ENCODE results near the gene NELL1. TPM values are rescaled to one million over a fixed set of nuclear protein-coding genes. Genes with fewer than 3 reads are reported as not detected.
A peak's percentile ranks its signal among the peaks of the same experiment; 100 is the strongest.

The NELL1 gene
- total and polyA plus RNA-seq, 7 experiments from 2014 or later = not detected

DNA sequence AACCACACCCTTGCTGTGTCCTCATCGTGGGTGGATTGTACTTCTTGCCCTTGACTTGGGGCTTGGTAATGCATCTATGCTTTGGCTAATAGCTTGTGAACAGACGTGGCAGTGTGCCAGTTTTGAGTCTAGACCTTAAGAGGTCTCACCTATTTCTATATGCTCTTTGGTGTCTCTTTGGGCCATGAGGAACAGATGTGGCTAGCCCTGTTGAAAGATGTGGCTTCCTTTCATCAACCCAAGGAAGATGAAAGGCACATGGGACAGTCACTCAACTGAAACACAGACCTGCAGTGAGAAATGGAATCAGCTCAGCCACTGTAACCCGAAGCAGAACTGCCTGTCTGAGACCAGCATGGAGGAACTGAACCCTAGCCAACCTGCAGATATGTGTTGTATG lies 7.9 kb upstream of the NELL1 start:
- Mint-ChIP-seq H3K9me3 (peaks cover 2 to 17% (median 9%) of the 10 kb centered on the region in 11 donors), H3K4me1 (no peaks in the 10 kb centered on the region), H3K36me3 (peaks cover 0 to 10% (median 0%) of the 10 kb centered on the region in 5 donors), H3K27me3 (peaks cover 17 to 51% (median 20%) of the 10 kb centered on the region in 5 donors), H3K27ac (no peak overlapping the region), H3K4me3 (no peak overlapping the region)
- POLR2A ChIA-PET = no interaction called here
- H3K27me3 ChIP-seq (ENCODE audit: control insufficient read depth in 2 of 2, insufficient read depth in 2 of 2, low read length in 2 of 2) = peaks cover 0 to 3% of the 10 kb centered on the region in 2 donors
- CTCF ChIA-PET = no interaction called here
- intact Hi-C loops (cut with micrococcal nuclease) = no loop called here
- no peak for ATAC-seq
- DNase-seq = no peak
- H3K4me3 ChIP-seq (ENCODE audit: low read length) = no peak overlapping the region
- H3K9me3 ChIP-seq (ENCODE audit: control insufficient read depth in 2 of 3, low read length in 3 of 3) = no peaks in the 10 kb centered on the region
- no peak overlapping the region for H3K27ac ChIP-seq (ENCODE audit: low read depth, low read length)
- H3K4me1 ChIP-seq (ENCODE audit: control insufficient read depth in 2 of 2, insufficient read depth in 2 of 2, low read length in 2 of 2) = no peaks in the 10 kb centered on the region
- H3K36me3 ChIP-seq (ENCODE audit: control insufficient read depth in 2 of 3, insufficient read depth in 3 of 3, low read length in 3 of 3) = no peaks in the 10 kb centered on the region

DNA sequence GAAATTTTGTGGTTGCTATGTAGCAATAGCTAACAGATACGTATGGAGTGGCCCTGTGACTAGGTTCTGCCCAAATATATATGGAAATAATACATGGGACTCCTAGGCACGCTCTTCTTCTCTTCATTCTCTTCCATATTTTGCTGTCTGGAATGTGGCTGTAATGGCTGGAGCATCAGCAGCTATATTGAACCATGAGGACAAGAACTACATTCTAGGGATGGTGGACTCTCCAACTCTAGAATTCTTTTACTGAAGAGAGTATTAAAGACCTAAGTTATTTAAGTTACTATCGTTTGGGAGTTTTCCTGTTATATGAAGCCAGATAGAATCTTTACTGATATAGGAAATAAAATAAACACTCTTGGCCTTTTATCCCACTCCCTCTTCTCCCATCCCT lies 7.5 kb upstream of the NELL1 start:
- H3K27me3 Mint-ChIP-seq = peaks cover 18 to 51% (median 21%) of the 10 kb centered on the region in 5 donors
- Histone ChIP-seq H3K9me3 (ENCODE audit: control insufficient read depth in 2 of 3, low read length in 3 of 3) (no peaks in the 10 kb centered on the region), H3K4me1 (ENCODE audit: control insufficient read depth in 2 of 2, insufficient read depth in 2 of 2, low read length in 2 of 2) (no peaks in the 10 kb centered on the region), H3K4me3 (ENCODE audit: low read length) (no peak overlapping the region), H3K36me3 (ENCODE audit: control insufficient read depth in 2 of 3, insufficient read depth in 3 of 3, low read length in 3 of 3) (no peaks in the 10 kb centered on the region), H3K27me3 (ENCODE audit: control insufficient read depth in 2 of 2, insufficient read depth in 2 of 2, low read length in 2 of 2) (peaks cover 0 to 3% of the 10 kb centered on the region in 2 donors), H3K27ac (ENCODE audit: low read depth, low read length) (no peak overlapping the region)
- DNase-seq = no peak
- H3K4me3 Mint-ChIP-seq = no peak overlapping the region
- ATAC-seq = no peak
- POLR2A ChIA-PET = no interaction called here
- H3K9me3 Mint-ChIP-seq = peaks cover 2 to 21% (median 9%) of the 10 kb centered on the region in 11 donors
- no peak overlapping the region for H3K27ac Mint-ChIP-seq
- CTCF ChIA-PET = no interaction called here
- intact Hi-C loops (cut with micrococcal nuclease) = no loop called here
- H3K36me3 Mint-ChIP-seq = peaks cover 0 to 10% (median 0%) of the 10 kb centered on the region in 5 donors
- H3K4me1 Mint-ChIP-seq = no peaks in the 10 kb centered on the region

- no peak for DNase-seq
- H3K27me3 ChIP-seq (ENCODE audit: control insufficient read depth in 2 of 2, insufficient read depth in 2 of 2, low read length in 2 of 2) = peaks cover 0 to 12% of the 10 kb centered on the region in 2 donors
- CTCF ChIA-PET = no interaction called here
Observed at GRCh38 chr11:20668131-20668809, 1.1 kb upstream of the NELL1 start.

GRCh38 chr11:20669820-20670684 lies 666 bp downstream of the NELL1 start:
- ChIA-PET POLR2A (no interaction called here), CTCF (interaction anchor here (0.6 kb wide), 1 partner anchor 380 kb away, joined by 3 read pairs; no protein-coding TSS in a partner anchor)
- H3K27ac Mint-ChIP-seq = no peak overlapping the region
- H3K27me3 Mint-ChIP-seq = peaks cover 68 to 92% (median 78%) of the 10 kb centered on the region in 5 donors
- H3K36me3 ChIP-seq (ENCODE audit: control insufficient read depth in 2 of 3, insufficient read depth in 3 of 3, low read length in 3 of 3) = no peaks in the 10 kb centered on the region
- peaks cover 0 to 19% (median 10%) of the 10 kb centered on the region in 7 donors for H3K4me1 Mint-ChIP-seq
- no peak for DNase-seq
- H3K9me3 ChIP-seq (ENCODE audit: control insufficient read depth in 2 of 3, low read length in 3 of 3) = no peaks in the 10 kb centered on the region
- H3K9me3 Mint-ChIP-seq = peaks cover 0 to 14% (median 5%) of the 10 kb centered on the region in 11 donors
- no peak overlapping the region for H3K27ac ChIP-seq (ENCODE audit: low read depth, low read length)
- H3K27me3 ChIP-seq (ENCODE audit: control insufficient read depth in 2 of 2, insufficient read depth in 2 of 2, low read length in 2 of 2) = peaks cover 0 to 12% of the 10 kb centered on the region in 2 donors
- H3K4me3 ChIP-seq (ENCODE audit: low read length) = no peak overlapping the region
- H3K36me3 Mint-ChIP-seq = peaks cover 0 to 3% (median 0%) of the 10 kb centered on the region in 5 donors
- intact Hi-C loops (cut with micrococcal nuclease) = no loop called here
- H3K4me1 ChIP-seq (ENCODE audit: control insufficient read depth in 2 of 2, insufficient read depth in 2 of 2, low read length in 2 of 2) = no peaks in the 10 kb centered on the region
- no peak for ATAC-seq
- peak overlapping the region in 4 of 10 donors; percentile 3 to 45 (median 16) for H3K4me3 Mint-ChIP-seq

More at GRCh38 chr11:20668131-20668809, 1.1 kb upstream of the NELL1 start:
- H3K27ac Mint-ChIP-seq = no peak overlapping the region
- H3K4me1 ChIP-seq (ENCODE audit: control insufficient read depth in 2 of 2, insufficient read depth in 2 of 2, low read length in 2 of 2) = no peaks in the 10 kb centered on the region
- H3K27ac ChIP-seq (ENCODE audit: low read depth, low read length) = no peak overlapping the region
- H3K4me3 ChIP-seq (ENCODE audit: low read length) = no peak overlapping the region
- H3K36me3 Mint-ChIP-seq = peaks cover 0 to 6% (median 0%) of the 10 kb centered on the region in 5 donors
- intact Hi-C loops (cut with micrococcal nuclease) = no loop called here
- POLR2A ChIA-PET = no interaction called here
- H3K9me3 ChIP-seq (ENCODE audit: control insufficient read depth in 2 of 3, low read length in 3 of 3) = no peaks in the 10 kb centered on the region
- no peak for ATAC-seq
- peak overlapping the region in 4 of 10 donors; percentile 21 to 57 (median 53) for H3K4me3 Mint-ChIP-seq
- H3K4me1 Mint-ChIP-seq = peaks cover 0 to 19% (median 10%) of the 10 kb centered on the region in 7 donors
- no peaks in the 10 kb centered on the region for H3K36me3 ChIP-seq (ENCODE audit: control insufficient read depth in 2 of 3, insufficient read depth in 3 of 3, low read length in 3 of 3)
- peaks cover 62 to 86% (median 74%) of the 10 kb centered on the region in 5 donors for H3K27me3 Mint-ChIP-seq
- peaks cover 0 to 18% (median 5%) of the 10 kb centered on the region in 11 donors for H3K9me3 Mint-ChIP-seq

- H3K36me3 ChIP-seq (ENCODE audit: control insufficient read depth in 2 of 3, insufficient read depth in 3 of 3, low read length in 3 of 3) = no peaks in the 10 kb centered on the region
- CTCF ChIA-PET = no interaction called here
- ATAC-seq (no peak), DNase-seq (no peak)
- H3K4me1 ChIP-seq (ENCODE audit: control insufficient read depth in 2 of 2, insufficient read depth in 2 of 2, low read length in 2 of 2) = no peaks in the 10 kb centered on the region
- Mint-ChIP-seq H3K4me3 (peak overlapping the region in 2 of 10 donors; percentile 9 to 45), H3K4me1 (peaks cover 0 to 19% (median 10%) of the 10 kb centered on the region in 7 donors), H3K36me3 (no peaks in the 10 kb centered on the region), H3K9me3 (peaks cover 0 to 14% (median 0%) of the 10 kb centered on the region in 11 donors), H3K27me3 (peaks cover 61 to 92% (median 74%) of the 10 kb centered on the region in 5 donors), H3K27ac (no peak overlapping the region)
- POLR2A ChIA-PET = no interaction called here
- intact Hi-C loops (cut with micrococcal nuclease) = no loop called here
- no peak overlapping the region for H3K27ac ChIP-seq (ENCODE audit: low read depth, low read length)
- H3K9me3 ChIP-seq (ENCODE audit: control insufficient read depth in 2 of 3, low read length in 3 of 3) = no peaks in the 10 kb centered on the region
- H3K4me3 ChIP-seq (ENCODE audit: low read length) = no peak overlapping the region
- peaks cover 0 to 12% of the 10 kb centered on the region in 2 donors for H3K27me3 ChIP-seq (ENCODE audit: control insufficient read depth in 2 of 2, insufficient read depth in 2 of 2, low read length in 2 of 2)
Observed at GRCh38 chr11:20670932-20671403, 1.6 kb downstream of the NELL1 start.

DNA sequence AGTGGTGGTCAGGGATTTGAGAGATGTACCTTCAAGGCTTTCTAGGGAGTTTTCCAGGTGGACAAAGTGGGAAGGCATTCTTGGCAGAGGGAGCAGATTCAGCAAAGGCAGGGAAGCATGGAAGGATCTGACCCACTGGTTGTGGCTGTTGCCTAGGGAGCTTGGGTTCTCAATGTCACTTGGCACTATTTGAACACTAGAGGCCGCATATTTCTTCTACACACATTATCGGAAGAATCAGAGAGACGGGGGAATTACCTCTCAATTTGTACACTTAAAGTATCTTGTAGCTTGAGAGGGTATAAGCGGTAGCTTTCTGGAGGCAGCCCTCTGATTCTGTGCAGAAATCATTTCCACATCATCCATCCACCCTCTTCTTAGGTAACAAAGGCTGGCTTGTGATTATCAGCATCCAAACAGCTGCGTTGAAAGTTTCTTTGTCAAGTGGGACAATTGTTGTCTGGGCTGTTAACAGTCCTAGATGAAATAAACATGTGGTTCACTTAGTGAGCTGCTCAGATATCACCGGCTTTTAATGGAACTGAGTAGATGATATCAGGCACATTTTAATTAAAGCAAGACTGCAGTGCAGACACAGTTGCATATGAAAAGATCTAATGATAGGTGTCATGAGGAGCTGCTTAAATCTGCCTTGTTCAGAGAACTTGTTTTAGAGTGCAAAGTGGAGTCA lies 2.6 kb downstream of the NELL1 start:
- Mint-ChIP-seq H3K4me1 (peaks cover 0 to 19% (median 10%) of the 10 kb centered on the region in 7 donors), H3K4me3 (no peak overlapping the region), H3K27ac (no peak overlapping the region), H3K36me3 (no peaks in the 10 kb centered on the region), H3K27me3 (peaks cover 55 to 88% (median 75%) of the 10 kb centered on the region in 5 donors), H3K9me3 (peaks cover 0 to 9% (median 0%) of the 10 kb centered on the region in 11 donors)
- ATAC-seq (no peak), DNase-seq (no peak)
- Histone ChIP-seq H3K36me3 (ENCODE audit: control insufficient read depth in 2 of 3, insufficient read depth in 3 of 3, low read length in 3 of 3) (no peaks in the 10 kb centered on the region), H3K4me1 (ENCODE audit: control insufficient read depth in 2 of 2, insufficient read depth in 2 of 2, low read length in 2 of 2) (no peaks in the 10 kb centered on the region), H3K4me3 (ENCODE audit: low read length) (no peak overlapping the region), H3K9me3 (ENCODE audit: control insufficient read depth in 2 of 3, low read length in 3 of 3) (no peaks in the 10 kb centered on the region), H3K27me3 (ENCODE audit: control insufficient read depth in 2 of 2, insufficient read depth in 2 of 2, low read length in 2 of 2) (peaks cover 0 to 9% of the 10 kb centered on the region in 2 donors), H3K27ac (ENCODE audit: low read depth, low read length) (no peak overlapping the region)
- intact Hi-C loops (cut with micrococcal nuclease) = loop anchor here in 1 of 2 donors (2.0 kb wide), 1 partner anchor 23 kb away; no protein-coding TSS in a partner anchor
- POLR2A ChIA-PET = no interaction called here
- CTCF ChIA-PET = no interaction called here

All from naive thymus-derived CD4-positive, alpha-beta T cell (primary cell).